GM18526 (cell line): ENCODE results near the gene IARS2.

Source experiments
- POLR2A ChIP-seq: IDR thresholded peaks from 3 replicates; pipeline ENCODE4 v1.6.1; 2011; ENCODE audit not compliant: insufficient read length; ENCODE audit errors: extremely low read depth

IARS2 gene

DNA sequence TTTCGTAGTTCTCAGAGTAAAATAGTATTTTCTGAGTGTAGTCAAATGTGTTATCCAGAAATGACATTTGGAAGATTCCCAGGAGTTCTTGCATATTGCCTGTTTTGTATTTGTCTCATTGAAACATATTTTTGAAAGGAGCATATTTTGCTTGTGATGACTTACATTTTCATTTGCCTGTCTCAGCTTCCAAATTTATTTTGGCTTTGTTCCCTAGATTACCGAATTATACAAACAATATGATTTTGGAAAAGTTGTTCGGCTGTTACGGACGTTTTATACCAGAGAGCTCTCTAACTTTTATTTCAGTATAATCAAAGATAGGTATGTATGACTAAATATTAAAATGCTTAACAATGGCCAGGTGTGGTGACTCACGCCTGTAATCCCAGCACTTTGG, 46.0 kb downstream of the IARS2 start:
- no peak for TF ChIP-seq POLR2A

- TF ChIP-seq POLR2A: no peak
Observed at GRCh38 chr1:220144051-220144450, 50.1 kb downstream of the IARS2 start.

DNA sequence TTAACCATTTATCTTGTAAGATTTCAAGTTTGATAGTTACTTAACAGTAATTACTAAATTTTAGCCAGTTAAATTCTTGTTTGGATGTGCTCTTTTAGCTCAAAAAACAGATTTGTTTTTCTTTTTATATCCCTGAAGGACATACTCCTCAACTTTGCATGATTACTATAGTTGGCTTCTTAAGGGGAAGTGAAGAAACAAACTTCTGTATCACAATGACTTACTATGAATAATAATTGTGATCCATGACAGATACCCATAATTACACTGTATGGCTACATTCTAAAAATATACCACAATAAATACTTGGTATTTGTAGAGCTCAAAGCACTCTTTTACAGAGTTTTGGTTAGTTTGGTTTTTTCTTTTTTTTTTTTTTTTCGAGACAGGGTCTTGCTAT, 55.8 kb downstream of the IARS2 start:
- TF ChIP-seq POLR2A: no peak

- no peak for TF ChIP-seq POLR2A
Observed at GRCh38 chr1:220151454-220151853, 57.5 kb downstream of the IARS2 start.

GRCh38 chr1:220153147-220153546, 59.2 kb downstream of the IARS2 start:
- no peak for TF ChIP-seq POLR2A

- TF ChIP-seq POLR2A: no peak
Observed at GRCh38 chr1:220156620-220157146, 62.8 kb downstream of the IARS2 start.

DNA sequence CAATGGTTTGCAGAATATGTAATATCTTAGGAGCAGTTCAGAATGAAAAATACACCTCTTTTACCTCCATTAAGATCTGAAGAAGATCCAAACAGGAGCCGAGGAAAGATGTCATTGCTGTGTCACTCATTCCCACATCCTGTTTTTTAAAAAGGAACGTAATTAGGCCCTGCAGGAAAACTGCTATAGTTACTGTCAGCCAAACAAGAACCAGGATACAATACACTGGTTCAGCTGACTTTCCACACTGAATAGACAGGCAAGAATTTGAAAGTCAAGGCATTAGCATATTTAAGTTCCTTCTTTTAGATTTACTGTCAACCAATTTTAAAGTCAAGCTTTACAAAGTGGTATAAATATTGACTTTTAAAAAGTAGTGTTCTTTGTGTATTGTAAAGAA, 63.8 kb downstream of the IARS2 start:
- TF ChIP-seq POLR2A: no peak

DNA sequence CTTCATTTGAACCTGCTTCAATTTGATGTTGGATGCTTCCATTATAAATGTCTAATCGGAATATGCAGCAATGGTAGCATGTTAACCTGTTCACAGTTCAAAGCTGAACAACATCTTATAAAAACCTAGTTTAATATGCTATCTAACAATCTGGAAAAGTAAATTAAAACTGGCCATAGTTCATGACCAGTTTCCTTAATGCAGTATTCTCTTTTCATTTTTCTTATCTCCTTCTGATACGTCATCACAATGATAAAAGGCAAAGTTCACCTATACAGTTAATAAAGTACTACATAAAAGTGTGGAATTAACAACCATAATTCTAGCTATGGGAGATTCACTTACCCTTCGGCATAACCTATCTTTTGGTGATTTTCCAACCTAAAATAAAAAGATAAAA, 65.1 kb downstream of the IARS2 start:
- no peak for TF ChIP-seq POLR2A

DNA sequence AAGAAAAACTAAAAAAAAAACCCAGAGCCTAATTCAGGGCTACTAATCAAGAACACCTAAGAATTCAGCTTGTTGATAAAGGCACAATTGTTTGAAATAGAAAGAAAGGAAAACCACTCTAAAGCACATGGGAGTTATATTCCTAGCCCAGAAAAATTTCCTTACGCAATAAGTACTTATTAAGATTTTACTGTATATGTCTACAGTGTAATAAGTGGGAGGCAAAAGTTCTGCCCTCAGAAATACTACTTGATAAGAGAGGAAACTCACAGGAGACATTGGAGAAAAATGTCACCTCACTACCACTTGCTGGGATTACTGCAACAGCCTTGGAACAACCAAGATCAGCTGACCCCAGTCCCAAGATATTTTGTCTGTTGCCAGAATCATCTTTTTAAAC, 66.1 kb downstream of the IARS2 start:
- TF ChIP-seq POLR2A: no peak

- TF ChIP-seq POLR2A: no peak
Observed at GRCh38 chr1:220164116-220164515, 70.2 kb downstream of the IARS2 start.

DNA sequence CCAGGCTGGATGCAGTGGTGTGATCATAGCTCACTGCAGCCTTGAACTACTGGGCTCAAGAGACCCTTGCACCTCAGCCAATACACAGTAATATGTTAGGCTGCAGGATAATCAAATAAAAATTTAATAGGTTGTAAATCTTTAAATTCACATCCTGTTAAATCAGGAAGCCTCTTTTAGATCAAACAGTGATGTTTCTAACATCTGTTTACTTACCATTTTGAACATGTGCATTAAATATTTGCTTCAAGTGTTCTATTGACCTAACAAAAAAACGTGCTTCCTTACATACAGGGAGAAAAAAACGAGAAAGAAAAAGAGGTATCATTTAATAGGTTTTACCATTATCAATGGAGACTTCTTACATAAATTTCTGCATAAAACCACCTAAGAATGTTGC, 70.6 kb downstream of the IARS2 start:
- TF ChIP-seq POLR2A: no peak

- TF ChIP-seq POLR2A: no peak
Observed at GRCh38 chr1:220166853-220167252, 72.9 kb downstream of the IARS2 start.

DNA sequence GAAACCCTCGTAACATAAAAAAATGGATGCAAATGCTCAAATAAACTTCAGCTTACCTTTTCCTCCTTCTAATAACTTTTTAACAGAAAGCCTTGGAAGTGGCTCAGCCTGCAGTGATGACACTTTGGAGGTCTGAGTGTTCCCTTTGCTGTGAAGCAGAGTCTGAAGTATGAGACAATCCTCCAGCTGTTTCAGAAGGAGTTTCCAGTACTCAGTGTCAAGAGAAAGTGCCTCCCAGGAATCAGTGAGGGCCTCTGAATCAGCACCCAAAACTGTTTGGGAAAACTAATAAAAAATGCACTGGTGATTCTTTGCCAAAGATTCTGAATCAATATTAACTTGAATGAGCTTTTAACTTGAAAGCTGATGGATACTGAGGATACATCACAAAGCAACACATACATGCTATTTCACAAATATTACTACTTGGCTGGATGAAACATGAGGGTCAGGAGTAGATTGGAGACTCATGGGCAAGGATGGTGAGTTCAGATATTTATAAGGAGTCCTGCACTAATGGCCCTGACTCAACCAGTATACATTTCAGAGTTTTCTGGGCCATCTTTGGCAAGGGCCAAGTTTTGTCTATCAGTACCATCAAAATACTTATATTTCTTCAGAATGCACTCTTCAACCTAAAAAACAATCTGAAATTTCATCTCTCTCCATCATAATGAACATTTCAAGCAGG, 77.0 kb downstream of the IARS2 start:
- no peak for TF ChIP-seq POLR2A

GRCh38 chr1:220176540-220176939, 82.6 kb downstream of the IARS2 start:
- TF ChIP-seq POLR2A: no peak

GRCh38 chr1:220182111-220182510, 88.2 kb downstream of the IARS2 start:
- TF ChIP-seq POLR2A: no peak

GRCh38 chr1:220182656-220183055, 88.7 kb downstream of the IARS2 start:
- no peak for TF ChIP-seq POLR2A

- TF ChIP-seq POLR2A: no peak
Observed at GRCh38 chr1:220184506-220184905, 90.6 kb downstream of the IARS2 start.

- TF ChIP-seq POLR2A: no peak
Observed at GRCh38 chr1:220186752-220187151, 92.8 kb downstream of the IARS2 start.

DNA sequence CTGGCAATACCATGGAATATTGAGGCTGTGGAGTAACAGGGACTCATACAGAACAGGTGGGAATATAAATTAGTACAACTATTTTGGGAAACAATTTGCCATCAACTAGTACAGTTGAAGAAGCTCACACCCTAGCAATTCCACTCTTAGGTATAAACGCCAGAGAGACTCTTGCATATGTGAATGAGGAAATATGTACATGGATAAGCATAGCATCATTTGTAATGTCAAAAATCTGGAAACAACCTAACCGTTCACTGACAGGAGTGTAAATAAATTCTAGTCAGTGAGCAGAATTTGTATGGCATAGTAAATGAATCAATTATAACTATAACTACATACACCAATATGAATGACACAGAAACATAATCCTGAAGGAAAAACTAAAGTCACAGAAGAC, 94.6 kb downstream of the IARS2 start:
- TF ChIP-seq POLR2A: no peak
